ENCODE measurements around the gene USP31. TPM values are rescaled to one million over a fixed set of nuclear protein-coding genes. Genes with fewer than 3 reads are reported as not detected.

The USP31 gene
- total RNA-seq, 4 donors from 2014 or later: 9.2 to 14.6 (median 12.4) TPM

DNA sequence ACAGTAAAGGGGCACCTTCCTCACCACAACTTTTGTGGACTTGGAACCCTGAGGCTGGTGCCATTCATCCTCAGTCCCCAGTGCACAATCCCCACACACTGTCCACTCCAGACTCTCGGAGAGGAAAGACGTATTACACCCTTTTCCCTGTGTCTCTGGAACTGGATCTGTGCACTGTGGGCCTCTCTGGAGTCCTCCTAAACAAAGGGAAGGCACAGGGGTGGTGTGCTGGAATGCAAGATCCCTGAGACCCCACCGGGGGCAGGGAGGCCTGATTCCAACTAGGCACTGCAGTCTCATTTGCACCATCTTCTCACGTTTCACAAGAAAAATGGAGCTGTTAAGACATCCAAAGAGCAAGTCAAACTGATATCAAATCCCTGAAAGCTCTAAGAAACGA, 89.8 kb downstream of the USP31 start:
- Histone ChIP-seq H3K4me3 (no peak overlapping the region), H3K36me3 (no peaks in the 10 kb centered on the region), H3K4me1 (peaks cover 0 to 15% (median 0%) of the 10 kb centered on the region in 4 donors), H3K27me3 (no peaks in the 10 kb centered on the region), H3K27ac (no peak overlapping the region), H3K9me3 (no peaks in the 10 kb centered on the region)
- TF ChIP-seq, protein P1, sequence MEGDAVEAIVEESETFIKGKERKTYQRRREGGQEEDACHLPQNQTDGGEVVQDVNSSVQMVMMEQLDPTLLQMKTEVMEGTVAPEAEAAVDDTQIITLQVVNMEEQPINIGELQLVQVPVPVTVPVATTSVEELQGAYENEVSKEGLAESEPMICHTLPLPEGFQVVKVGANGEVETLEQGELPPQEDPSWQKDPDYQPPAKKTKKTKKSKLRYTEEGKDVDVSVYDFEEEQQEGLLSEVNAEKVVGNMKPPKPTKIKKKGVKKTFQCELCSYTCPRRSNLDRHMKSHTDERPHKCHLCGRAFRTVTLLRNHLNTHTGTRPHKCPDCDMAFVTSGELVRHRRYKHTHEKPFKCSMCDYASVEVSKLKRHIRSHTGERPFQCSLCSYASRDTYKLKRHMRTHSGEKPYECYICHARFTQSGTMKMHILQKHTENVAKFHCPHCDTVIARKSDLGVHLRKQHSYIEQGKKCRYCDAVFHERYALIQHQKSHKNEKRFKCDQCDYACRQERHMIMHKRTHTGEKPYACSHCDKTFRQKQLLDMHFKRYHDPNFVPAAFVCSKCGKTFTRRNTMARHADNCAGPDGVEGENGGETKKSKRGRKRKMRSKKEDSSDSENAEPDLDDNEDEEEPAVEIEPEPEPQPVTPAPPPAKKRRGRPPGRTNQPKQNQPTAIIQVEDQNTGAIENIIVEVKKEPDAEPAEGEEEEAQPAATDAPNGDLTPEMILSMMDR (IDR thresholded peaks at IDR 0.05): no peak
- no peak for TF ChIP-seq POLR2A (IDR thresholded peaks at IDR 0.05)
- no peak for TF ChIP-seq EP300 (IDR thresholded peaks at IDR 0.05)
- DNase-seq (ENCODE audit: low spot score in 2 of 2): no peak
- WGBS, 2 donors: 50 to 54% methylated on average over 5 of the region's 5 CpGs

DNA sequence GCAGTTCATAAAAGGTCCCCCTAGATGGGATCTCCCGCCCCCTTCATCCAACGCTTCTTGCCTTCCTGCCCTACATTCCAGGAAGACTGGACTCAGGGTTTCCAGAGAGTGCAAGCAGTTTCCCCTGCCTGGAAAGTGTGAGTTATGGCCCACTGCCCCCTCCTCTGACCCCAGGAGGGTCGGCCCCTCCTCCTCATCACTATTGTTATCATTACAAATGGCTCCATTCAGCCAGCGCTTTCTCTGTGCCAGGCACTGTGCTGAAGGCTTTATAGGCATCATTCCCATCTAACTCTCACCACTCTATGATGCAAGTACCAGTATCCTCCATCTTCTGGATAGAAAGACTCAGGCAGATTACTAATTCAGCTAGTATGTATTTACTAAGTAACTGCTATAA, 90.7 kb downstream of the USP31 start:
- 20 to 26% methylated on average over 4 of the region's 4 CpGs for WGBS, 2 donors
- DNase-seq (ENCODE audit: low spot score in 2 of 2): no peak
- TF ChIP-seq EP300 (IDR thresholded peaks at IDR 0.05): no peak
- TF ChIP-seq POLR2A (IDR thresholded peaks at IDR 0.05): no peak
- TF ChIP-seq, protein P1 (IDR thresholded peaks at IDR 0.05): no peak

GRCh38 chr16:23057013-23057596, 92.1 kb downstream of the USP31 start:
- DNase-seq (ENCODE audit: low spot score in 2 of 2): no peak

More for the DNA sequence above, 90.7 kb downstream of the USP31 start:
- Histone ChIP-seq H3K36me3 (no peaks in the 10 kb centered on the region), H3K27ac (no peak overlapping the region), H3K27me3 (no peaks in the 10 kb centered on the region), H3K4me3 (no peak overlapping the region), H3K9me3 (no peaks in the 10 kb centered on the region), H3K4me1 (peaks cover 0 to 7% (median 0%) of the 10 kb centered on the region in 4 donors)

GRCh38 chr16:23055481-23055880, 93.8 kb downstream of the USP31 start:
- 87 to 90% methylated on average over 3 of the region's 3 CpGs for WGBS, 2 donors
- no peak overlapping the region for H3K4me3 ChIP-seq
- H3K36me3 ChIP-seq: no peaks in the 10 kb centered on the region
- no peak for DNase-seq (ENCODE audit: low spot score in 2 of 2)
- H3K9me3 ChIP-seq: no peaks in the 10 kb centered on the region
- H3K4me1 ChIP-seq: peaks cover 0 to 2% (median 0%) of the 10 kb centered on the region in 4 donors
- H3K27ac ChIP-seq: no peak overlapping the region
- TF ChIP-seq POLR2A (IDR thresholded peaks at IDR 0.05): no peak
- TF ChIP-seq, protein P1 (IDR thresholded peaks at IDR 0.05): no peak
- no peak for TF ChIP-seq EP300 (IDR thresholded peaks at IDR 0.05)
- peaks cover 0 to 20% of the 10 kb centered on the region in 2 donors for H3K27me3 ChIP-seq

More at GRCh38 chr16:23057013-23057596, 92.1 kb downstream of the USP31 start:
- peaks cover 0 to 9% of the 10 kb centered on the region in 2 donors for H3K27me3 ChIP-seq
- H3K27ac ChIP-seq: no peak overlapping the region
- H3K36me3 ChIP-seq: no peaks in the 10 kb centered on the region
- H3K4me3 ChIP-seq: no peak overlapping the region
- TF ChIP-seq, protein P1 (IDR thresholded peaks at IDR 0.05): no peak
- TF ChIP-seq EP300 (IDR thresholded peaks at IDR 0.05) (no peak), POLR2A (IDR thresholded peaks at IDR 0.05) (no peak)
- H3K9me3 ChIP-seq: no peaks in the 10 kb centered on the region
- peaks cover 0 to 6% (median 0%) of the 10 kb centered on the region in 4 donors for H3K4me1 ChIP-seq
- 47 to 63% methylated on average over 1 of the region's 1 CpG for WGBS, 2 donors

DNA sequence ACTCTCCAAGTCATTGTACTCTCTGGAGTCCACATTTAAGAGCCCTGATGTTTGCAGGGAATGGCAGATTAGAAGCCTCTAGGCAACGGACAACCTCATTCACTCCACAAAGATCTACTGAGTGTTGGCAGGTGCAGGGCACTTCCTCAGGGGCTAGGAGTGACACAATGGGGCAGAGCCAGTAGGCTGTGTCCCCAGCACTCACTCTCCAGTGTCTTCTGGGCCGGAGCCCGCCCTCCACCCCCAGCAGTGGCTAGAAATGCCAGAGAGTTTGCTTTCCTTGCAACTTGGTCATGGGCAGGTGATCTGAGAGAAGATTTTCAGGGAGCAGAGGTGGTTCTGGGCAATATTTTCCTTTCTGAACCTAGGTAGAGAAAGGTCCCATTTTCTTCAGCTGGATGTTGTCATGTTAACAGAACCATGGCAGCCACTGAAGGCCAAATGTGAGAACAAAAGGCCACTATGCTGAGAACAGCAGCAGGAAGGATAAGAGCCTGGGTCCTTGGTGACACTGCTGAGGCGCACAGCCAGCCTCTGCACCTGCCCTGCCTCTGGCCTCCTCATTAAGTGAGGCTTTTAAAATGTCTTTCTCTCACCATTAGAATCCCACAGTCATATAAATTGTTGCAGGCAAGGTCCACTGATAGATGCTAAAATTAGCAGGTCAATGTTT, 96.2 kb downstream of the USP31 start:
- H3K4me1 ChIP-seq: no peaks in the 10 kb centered on the region
- H3K27ac ChIP-seq: no peak overlapping the region
- H3K36me3 ChIP-seq: no peaks in the 10 kb centered on the region
- no peaks in the 10 kb centered on the region for H3K9me3 ChIP-seq
- TF ChIP-seq, protein P1 (IDR thresholded peaks at IDR 0.05): no peak
- TF ChIP-seq EP300 (IDR thresholded peaks at IDR 0.05): no peak
- no peak for TF ChIP-seq POLR2A (IDR thresholded peaks at IDR 0.05)
- H3K27me3 ChIP-seq: peaks cover 0 to 20% of the 10 kb centered on the region in 2 donors
- no peak for DNase-seq (ENCODE audit: low spot score in 2 of 2)
- no peak overlapping the region for H3K4me3 ChIP-seq
- 70 to 75% methylated on average over 3 to 4 of the region's 4 CpGs for WGBS, 2 donors

All from tibial nerve (tissue), 4 donors.